GM12864 (cell line): ENCODE measurements around the gene LRP5.

Source experiments
- DNase-seq: peaks from one replicate; pipeline ENCODE4 v3.0.0-alpha.2; 2011; ENCODE audit warnings: low read depth
- H3K4me3 ChIP-seq: 2 replicates; pipeline ENCODE4 v1.5.1; 2011; ENCODE audit warnings: mild to moderate bottlenecking, low read depth, low read length, control low read depth
- TF ChIP-seq, protein P1 (sequence below): IDR thresholded peaks from 2 replicates; pipeline ENCODE4 v1.5.1; 2011; ENCODE audit warnings: low read depth, mild to moderate bottlenecking, moderate library complexity, low read length, control low read depth, inconsistent platforms; ENCODE audit errors: missing control alignments

LRP5 gene

DNA sequence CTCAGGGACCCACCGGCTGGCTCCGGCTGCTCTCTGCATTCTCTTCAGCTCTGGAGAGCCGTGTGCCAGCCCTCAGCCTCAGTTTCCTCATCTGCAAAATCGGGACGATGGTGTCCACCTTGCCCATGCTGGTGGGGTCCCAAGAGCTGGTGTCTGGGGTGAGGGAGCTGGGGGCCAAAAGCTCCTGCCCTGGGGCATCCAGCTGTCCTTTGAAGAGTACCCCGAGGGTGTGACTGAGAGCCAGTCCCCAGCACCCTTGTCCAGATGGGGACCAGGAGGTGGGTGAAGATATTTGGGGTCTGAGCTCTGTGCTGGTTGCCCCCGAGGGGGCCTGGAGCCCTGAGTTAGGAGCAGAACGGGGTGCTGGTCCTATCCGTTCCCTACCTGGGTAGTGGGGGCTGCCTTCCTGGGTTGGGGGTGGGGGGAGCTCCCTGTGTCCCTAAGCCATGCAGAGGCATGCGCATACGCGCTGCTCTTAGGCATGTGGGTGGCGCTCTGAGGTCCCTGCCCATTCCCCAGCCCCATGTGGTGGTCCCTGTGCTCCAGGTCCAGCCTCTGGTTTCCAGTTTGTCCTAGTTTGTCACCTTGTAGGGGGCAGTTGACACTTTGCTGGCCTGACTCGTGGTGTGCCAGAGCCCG lies 4.9 kb downstream of the LRP5 start:
- no peak overlapping the region for H3K4me3 ChIP-seq
- TF ChIP-seq, protein P1, sequence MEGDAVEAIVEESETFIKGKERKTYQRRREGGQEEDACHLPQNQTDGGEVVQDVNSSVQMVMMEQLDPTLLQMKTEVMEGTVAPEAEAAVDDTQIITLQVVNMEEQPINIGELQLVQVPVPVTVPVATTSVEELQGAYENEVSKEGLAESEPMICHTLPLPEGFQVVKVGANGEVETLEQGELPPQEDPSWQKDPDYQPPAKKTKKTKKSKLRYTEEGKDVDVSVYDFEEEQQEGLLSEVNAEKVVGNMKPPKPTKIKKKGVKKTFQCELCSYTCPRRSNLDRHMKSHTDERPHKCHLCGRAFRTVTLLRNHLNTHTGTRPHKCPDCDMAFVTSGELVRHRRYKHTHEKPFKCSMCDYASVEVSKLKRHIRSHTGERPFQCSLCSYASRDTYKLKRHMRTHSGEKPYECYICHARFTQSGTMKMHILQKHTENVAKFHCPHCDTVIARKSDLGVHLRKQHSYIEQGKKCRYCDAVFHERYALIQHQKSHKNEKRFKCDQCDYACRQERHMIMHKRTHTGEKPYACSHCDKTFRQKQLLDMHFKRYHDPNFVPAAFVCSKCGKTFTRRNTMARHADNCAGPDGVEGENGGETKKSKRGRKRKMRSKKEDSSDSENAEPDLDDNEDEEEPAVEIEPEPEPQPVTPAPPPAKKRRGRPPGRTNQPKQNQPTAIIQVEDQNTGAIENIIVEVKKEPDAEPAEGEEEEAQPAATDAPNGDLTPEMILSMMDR, result no peak
- no peak for DNase-seq

DNA sequence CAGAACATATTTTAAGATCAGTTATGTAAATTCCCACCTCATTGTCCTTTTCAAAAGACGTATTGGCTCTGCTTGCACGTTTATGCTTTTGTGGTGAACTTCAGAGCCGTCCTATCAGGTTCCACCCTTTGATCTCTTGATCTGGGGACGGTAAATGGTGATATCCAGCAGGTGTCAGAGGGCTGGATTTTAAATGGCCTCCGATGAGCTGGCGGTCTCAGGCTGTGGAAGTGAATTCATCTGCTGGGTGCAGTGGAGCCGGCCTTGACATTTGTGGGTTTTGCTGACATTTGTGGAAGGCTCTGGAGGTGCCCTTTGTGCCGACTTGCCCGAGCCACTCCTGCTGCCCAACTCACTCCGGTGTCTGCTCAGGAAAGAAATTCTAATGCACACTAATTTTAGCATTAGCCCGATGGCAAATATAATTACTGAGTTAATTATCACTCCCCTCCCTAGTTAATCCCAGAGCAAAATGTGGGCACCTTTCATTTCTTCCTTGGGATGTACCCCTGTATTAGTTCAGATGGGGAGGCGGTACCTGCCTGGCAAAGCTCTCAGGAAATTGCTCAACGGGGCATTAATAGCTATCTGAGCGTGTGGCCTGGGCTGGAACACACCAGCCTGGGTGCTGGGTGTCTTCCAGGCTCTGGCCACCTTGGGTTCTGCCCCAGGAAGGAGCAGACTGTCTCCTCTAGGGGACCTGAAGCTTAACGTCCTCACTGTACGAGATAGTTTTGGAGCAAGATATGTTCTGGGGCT lies 9.1 kb downstream of the LRP5 start:
- no peak overlapping the region for H3K4me3 ChIP-seq
- no peak for DNase-seq
- TF ChIP-seq, protein P1, result no peak

DNA sequence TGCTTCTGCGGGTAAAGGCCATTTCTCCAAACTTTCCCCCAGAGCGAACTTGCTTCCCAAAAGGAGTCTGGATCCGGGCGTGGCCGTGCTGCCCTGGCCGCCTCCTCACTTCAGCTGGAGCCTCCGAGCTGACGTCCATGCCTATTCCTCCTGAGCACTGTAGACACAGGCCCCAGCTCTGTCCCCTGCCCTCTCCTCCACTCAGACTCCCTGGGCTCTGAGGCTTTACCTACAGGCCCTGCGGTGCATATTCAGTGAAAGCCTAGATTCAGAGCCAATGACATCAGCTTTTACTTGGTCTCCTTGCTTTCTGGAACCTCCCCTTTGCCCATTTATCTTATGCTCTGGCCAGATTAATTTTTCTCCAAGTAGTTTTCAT lies 9.7 kb downstream of the LRP5 start:
- no peak for DNase-seq
- no peak overlapping the region for H3K4me3 ChIP-seq
- TF ChIP-seq, protein P1, result no peak

DNA sequence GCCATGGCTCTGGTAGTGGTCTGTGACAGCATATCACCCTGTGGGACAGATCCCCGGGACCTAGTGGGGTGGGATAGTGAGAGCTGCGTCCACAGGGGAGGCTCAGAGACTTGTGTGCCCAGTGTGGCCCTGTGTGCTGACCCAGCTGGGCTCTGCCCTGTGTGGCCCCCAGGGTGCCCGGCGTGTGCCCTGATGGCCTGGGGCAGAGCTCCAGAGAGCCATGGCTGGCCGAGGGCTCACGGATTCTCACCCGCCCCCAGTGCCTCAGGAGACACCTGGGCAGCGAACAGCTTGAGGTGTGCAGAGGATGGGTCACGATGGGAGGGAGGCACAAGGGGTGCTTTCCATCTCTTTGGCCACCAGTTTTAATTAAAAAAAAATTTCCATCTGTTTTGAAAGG lies 11.8 kb downstream of the LRP5 start:
- TF ChIP-seq, protein P1, result no peak
- DNase-seq, result no peak
- H3K4me3 ChIP-seq, result no peak overlapping the region

DNA sequence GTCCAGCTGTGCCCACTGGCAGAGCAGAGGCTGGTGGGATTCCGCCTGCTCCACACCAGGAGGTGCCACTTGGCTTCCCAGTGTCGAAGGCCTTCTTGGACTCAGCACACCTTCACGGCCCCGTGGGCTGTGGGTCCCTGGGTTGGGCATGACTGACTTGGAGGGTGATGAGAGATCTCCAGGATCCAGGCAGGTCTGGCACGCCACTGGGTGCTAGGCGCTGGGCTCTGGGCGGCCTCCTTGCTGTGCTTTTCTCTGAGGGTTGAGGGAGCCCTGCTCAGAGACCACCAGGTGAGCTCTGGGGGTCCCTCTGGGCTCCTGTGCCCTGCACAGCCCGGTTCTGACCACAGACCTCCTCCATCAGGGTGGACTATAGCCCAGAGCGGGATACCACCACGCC lies 12.3 kb downstream of the LRP5 start:
- DNase-seq, result no peak
- TF ChIP-seq, protein P1, result no peak
- no peak overlapping the region for H3K4me3 ChIP-seq

DNA sequence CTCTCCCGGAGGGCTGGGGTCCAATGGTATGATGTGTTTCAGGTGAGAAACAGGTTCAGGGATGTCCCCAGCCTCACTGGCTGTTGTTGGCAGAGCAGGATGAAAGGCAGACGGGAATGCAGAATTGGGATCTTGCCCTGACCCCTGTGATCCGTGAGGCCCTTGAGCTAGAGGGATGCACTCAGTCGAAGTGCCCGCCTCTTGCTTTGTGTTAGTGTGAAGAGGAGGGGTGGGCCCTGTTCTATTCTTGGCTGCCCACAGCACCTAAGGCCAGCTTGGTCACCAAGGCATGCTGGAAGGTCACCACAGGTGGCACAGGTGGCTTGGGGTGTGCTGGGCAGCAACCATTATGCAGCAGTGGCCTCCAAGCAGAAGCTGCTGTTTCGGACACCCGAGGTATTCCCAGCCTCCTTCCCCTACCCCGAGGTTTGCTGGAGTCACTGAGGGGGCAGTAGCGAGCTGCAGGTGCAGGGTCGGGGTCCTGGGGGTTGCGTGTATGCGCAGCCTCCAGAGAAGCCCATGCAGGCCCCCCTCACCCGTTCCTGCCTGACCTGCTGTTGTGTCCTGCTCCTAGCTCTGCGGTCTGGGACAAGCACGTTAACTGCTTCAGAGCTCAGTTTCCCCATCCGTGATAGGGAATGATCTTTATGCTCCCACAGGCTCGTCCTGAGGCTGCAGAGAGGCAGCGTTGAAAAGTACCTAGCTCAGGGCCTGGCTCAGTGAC lies 13.0 kb downstream of the LRP5 start:
- DNase-seq, result no peak
- TF ChIP-seq, protein P1, result no peak
- no peak overlapping the region for H3K4me3 ChIP-seq
